Uterus (tissue), 2 donors: Measurements from ENCODE around the gene ITIH6.

Source experiments
- CTCF ChIP-seq, 4 experiments: fragments of 200-600 bp in 2 of 4; fragments of 450-650 bp in 2 of 4; sonication (generic) in 2 of 4; IDR thresholded peaks; one replicate each; pipeline ENCODE4 v1.5.1; 2016 to 2019; ENCODE audit warnings: antibody characterized with exemption in 4 of 4, mild to moderate bottlenecking in 2 of 4, moderate library complexity in 1 of 4
- POLR2A ChIP-seq, 2 donors: fragments of 450-650 bp; IDR thresholded peaks; one replicate each; pipeline ENCODE4 v1.6.1; 2016; ENCODE audit warnings: antibody characterized with exemption in 2 of 2, mild to moderate bottlenecking in 1 of 2, moderate library complexity in 1 of 2

GRCh38 chrX:54708404-54708803, 89.7 kb downstream of the ITIH6 start:
- TF ChIP-seq CTCF (IDR thresholded peaks at IDR 0.05) (no peak), POLR2A (IDR thresholded peaks at IDR 0.05) (no peak)
